ENCODE measurements around the gene ARHGEF38.
"Not testable (repeated sequence)": the region's sequence is repeated elsewhere in the genome, so short reads cannot be mapped to it uniquely, and the experiment has no call there.

The ARHGEF38 gene

DNA sequence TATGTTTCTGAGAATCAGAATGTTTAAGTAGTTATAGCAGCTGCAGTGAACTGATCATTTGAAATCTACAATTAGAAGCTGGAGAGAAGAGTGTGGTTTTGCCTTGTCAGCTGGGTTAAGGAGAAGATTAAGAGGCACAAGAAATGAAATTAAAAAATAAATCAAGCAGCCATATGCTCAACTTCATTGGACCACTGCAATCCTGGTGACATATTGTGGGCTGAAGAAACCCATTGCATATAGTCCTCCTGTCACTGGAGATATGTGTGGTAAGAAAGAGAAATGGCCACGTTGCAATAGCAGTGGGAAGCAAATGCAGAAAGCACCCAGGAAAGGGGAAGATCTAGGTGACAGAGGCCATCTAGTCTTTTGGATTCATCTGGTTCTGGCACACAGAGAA lies 93.0 kb downstream of the ARHGEF38 start:
- DNase-seq (ENCODE audit: insufficient read length, low spot score): no peak
- no peak for FAIRE-seq

DNA sequence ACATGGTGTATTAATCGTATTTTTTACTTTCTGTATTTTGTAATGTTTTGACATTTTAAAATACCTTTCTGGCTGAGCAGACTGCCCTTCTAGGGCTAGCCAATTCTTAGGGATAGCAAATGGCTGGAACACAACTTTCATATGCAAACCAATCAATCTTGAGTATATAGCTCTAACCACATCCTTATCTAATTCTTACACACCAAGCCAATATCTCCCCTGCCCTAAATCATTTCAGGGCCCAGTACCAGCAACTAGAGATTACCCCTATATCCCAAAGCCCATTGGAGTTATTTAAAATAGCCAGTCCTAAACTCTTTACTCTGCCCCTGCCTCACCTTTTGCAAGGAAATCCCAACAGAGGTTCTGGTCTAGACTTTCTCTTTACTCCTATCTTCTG lies 97.8 kb downstream of the ARHGEF38 start:
- DNase-seq (ENCODE audit: insufficient read length, low spot score): no peak
- no peak for FAIRE-seq

DNA sequence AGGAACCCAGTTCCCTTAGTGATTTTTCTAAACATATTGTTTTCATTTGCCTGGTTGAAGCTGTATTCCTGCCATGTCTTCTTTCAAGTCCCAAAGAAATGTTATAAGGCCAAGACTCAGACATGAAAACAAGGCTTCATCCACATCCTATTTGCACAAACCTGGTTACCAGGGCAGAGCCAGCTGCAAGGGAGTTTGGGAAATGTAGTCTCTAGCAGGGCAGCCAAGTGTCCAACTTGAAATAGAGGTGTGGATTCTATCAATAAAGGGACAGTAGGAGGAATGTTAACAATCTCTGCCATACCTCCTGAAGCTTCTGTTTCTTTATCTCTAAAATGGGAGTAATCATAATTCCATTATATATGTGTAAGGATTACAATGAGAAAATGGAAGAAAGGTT lies 99.5 kb downstream of the ARHGEF38 start:
- DNase-seq (ENCODE audit: insufficient read length, low spot score) (no peak), FAIRE-seq (no peak)

DNA sequence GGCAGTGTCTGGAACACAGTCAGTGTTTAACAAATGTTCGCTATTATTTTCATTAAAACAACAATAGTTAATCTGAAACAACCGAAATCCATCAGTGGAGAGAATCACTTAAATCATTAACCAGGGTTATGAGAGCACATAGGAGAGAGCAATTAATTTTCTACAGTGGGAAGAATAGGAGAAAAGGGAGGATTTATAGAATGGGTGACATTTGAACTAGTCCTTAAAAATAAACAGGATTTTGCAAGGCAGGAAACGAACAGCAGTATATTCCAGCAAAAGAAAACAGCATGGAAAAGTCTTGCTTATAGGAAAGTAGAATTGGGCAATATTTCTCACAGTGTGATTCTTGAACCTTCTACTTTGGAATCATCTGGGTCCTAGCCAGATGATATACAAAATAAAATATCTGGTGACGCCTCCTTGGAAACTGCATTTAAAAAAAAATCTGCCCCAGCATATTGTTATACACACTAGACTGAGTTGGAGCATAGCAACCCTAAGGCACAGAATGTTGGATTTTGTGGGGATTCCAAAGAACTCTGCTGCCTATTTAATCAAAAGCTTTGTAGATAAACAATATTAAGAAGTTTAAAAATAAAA lies 100.0 kb downstream of the ARHGEF38 start:
- FAIRE-seq (no peak), DNase-seq (ENCODE audit: insufficient read length, low spot score) (no peak)

DNA sequence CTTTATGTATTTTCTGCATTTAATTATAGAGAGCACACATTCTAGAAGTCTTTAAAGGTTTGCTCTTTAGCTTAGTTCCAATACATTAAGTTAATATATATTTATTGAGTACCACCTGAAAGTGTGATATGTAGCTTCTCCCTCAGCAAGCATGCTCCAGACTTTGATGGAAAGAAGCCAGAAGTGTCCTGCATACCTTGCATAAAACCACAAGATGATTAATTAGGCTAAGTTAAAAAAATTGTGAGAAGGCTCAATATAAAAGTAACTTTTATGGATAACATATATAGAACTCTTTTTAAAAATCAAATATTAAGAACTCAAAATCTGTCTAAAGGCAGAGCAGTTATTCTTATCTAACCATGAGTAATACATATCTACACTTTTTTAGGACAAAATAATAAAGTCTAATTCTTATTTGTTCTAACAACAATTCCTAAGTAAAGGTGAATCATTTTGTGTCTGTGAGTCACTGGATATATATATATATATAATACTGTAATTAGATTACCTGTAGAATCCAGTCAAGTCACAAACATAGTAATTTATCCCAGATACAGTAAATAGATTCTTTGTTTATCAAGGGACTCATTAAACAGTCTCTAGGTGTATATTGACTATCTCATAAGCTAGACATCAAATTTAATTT lies 104.8 kb downstream of the ARHGEF38 start:
- DNase-seq (ENCODE audit: insufficient read length, low spot score) (no peak), FAIRE-seq (no peak)

DNA sequence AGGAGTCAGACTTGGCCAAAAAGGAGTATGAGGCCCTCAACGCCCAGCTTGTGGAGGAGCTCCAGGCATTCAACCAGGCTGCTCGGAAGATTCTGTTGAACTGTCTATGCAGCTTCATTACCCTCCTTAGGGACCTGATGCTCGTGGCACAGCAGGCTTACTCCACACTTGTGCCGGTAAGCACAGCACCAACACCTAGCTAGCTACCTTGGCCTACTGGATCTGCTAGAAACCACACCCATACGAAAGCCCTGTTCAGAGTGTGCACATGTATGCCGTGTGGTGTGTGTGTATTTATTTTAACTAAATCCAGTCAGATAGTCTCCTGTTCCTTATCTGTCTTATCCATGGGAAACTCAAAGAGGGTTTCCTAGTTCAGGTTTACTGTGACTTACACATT lies 106.8 kb downstream of the ARHGEF38 start:
- FAIRE-seq (no peak), DNase-seq (ENCODE audit: insufficient read length, low spot score) (no peak)

DNA sequence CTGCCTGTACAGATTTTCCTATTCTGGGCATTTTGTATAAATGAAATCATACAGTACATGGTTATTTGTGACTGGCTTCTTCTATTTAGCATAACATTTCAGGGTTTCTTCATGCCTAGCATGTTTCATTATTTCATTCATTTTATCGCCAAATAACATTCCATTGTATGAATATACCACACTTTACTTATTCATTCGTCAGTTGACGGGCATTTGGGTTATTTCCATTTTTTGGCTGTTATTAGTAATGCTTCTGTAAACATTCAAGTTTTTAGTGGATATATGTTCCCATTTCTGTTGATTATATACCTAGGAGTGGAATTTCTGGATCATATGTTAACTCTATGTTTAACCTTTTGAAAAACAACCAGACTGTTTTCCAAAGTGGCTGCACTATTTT lies 108.6 kb downstream of the ARHGEF38 start:
- DNase-seq (ENCODE audit: insufficient read length, low spot score) (no peak), FAIRE-seq (no peak)

DNA sequence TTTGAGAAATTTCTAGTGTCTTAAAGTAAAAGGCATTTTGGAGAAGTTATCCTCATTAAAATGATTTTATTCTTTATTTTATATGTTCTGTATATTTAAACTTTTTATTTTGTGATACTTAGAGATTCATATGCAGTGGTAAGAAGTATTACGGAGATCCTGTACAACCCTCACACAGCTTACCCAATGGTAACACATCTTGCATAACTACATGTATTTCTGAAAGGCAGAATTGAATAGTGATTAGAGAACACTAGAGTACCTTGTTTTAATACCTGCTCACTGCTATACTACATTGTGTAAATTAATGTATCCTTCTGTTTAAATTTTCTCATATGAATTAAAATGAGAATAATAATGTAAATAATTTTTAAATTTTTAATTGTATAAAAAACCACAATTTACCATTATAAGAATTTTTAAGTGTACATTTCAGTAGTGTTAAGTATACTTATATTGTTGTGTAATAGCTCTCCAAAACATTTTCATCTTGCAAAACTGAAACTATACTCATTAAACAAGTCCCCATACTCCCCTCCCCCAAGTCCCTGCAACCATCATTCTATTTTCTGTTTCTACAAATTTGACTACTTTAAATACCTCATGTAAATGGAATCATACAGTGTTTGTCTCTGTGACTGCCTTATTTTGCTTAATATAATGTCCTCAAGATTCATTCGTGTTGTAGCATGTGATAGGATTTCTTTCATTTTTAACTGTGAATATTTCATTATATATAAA lies 110.7 kb downstream of the ARHGEF38 start:
- no peak for FAIRE-seq

DNA sequence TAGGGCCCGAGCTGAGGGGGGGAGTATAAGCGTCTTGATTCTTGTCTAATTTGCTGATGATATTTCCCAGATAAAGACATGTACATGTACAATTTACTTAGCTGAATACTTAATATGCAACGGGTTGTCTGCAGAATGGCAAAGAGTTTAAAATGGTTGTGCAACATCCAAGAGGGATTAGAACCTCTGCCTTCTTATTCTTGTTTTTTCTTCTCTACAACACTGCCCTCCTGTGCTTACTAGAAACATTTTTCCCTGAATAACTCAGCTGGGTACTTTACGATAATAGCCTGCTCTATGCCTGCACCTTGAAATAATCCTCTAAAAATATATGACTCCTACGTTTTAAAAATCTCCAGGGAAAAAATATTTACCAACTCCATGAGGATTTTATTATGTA lies 114.3 kb downstream of the ARHGEF38 start:
- no peak for DNase-seq (ENCODE audit: insufficient read length, low spot score)

More for the DNA sequence above, 110.7 kb downstream of the ARHGEF38 start:
- no peak for DNase-seq (ENCODE audit: insufficient read length, low spot score)

DNA sequence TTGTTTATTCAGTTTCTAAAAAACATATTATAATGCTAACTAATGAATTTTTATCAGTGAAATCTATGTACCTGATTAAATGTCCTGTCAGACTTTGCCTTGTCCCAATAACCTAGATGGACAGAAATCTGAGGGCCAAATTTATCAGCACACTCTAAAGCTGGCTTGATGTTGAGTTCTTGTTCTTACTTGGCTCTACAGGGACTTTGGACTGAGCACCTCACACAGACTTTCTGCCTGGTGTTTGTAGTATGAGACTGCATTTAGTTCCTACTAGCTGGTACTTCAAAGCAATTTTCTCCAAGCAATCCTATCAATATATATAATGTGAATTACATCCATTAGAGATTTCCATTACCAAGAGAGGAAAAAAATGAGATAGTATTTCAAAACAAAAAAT lies 118.3 kb downstream of the ARHGEF38 start:
- DNase-seq (ENCODE audit: insufficient read length, low spot score) (no peak), FAIRE-seq (no peak)

More for the DNA sequence above, 114.3 kb downstream of the ARHGEF38 start:
- FAIRE-seq: peak; percentile 42

DNA sequence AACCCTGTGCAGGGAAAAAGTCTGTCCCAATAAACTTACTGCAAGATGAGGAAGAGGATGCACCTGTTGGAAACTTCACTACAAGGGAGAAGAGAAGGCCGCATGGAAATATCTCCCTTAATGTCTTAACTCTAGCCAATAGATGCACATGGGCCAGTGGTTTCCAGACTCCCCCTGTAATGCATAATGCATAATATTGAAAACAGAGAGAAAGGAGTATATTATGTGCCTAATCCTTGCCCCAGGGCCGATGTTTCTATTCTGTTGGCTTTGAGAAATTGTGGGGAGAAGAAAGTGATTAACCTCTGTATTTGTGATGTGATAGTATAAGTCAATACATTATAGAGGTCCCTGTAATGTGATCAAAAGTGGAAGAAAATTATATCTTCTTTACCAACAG lies 118.9 kb downstream of the ARHGEF38 start:
- DNase-seq (ENCODE audit: insufficient read length, low spot score): no peak
- FAIRE-seq: no peak

DNA sequence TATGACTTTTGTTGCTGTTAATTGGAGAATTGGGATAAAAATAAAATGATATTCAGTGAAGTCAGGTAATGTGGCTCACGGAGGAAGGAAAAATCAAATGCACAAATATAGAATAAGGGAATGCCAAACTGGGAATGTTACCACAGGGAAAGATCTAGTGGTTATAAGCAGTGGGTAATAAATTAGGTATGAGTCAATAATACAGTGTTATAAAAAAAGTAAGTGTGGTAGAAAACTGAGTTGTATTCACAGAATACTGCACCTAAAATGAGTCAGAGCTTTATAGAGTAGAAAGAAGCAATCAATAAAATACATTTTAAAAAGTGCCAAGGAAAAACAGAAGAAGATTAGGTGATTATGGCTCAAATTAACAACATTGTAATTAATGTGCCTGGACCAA lies 121.6 kb downstream of the ARHGEF38 start:
- FAIRE-seq: no peak

DNA sequence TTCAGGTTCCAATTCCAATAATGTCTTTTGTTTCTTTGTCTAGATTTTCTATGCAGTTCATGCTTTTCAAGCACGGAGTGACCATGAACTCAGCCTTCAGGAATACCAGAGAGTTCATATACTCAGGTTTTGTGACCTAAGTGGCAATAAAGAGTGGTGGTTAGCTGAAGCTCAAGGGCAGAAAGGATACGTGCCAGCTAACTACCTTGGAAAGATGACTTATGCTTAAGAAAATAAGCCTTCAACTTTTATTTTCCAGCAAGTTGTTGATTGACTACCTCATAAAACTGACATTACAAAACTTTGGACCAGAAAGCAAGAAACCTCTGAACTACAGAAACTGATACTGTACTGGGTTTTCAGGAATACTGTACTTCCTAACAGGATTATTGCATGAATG lies 125.3 kb downstream of the ARHGEF38 start:
- FAIRE-seq (no peak), DNase-seq (ENCODE audit: insufficient read length, low spot score) (no peak)

More for the DNA sequence above, 121.6 kb downstream of the ARHGEF38 start:
- no peak for DNase-seq (ENCODE audit: insufficient read length, low spot score)

DNA sequence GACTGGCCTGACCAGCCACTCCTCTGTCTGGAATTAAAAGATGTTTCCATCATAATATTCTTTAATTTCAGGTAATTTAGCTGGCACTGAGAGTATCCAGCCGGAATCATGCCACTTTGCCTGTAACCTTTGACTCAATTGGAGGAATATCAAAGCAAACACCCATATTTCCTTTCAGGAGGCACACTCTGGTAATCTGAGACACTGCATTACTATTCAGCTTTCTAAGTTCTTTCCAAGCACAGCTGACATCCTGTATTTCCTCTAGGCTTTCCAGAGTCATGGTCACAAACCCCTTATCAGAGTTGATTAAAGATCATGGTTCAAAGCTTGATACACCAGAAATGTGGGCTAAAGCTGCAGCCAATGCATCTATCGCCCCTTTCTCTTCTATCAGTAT lies 126.8 kb downstream of the ARHGEF38 start:
- FAIRE-seq (no peak), DNase-seq (ENCODE audit: insufficient read length, low spot score) (no peak)

DNA sequence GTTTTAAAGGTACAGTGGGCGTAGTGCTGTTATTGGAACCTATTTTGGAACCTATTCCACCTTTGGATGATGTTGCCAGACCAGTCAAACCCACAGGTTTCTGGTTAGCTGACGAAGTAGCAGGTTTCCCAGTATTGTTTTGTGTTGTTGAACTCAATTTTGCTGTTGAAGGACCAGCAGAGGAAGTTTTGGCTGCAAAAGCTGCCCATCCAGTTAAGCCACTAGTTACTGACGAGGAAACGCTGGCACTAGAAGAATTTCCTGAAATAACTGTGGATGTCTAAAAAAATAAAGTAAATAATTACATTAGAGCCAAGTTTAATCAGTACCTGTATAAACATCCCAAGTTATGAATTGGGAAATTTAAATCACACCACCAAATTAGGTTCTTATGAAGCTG lies 130.6 kb downstream of the ARHGEF38 start:
- DNase-seq (ENCODE audit: insufficient read length, low spot score) (no peak), FAIRE-seq (no peak)

DNA sequence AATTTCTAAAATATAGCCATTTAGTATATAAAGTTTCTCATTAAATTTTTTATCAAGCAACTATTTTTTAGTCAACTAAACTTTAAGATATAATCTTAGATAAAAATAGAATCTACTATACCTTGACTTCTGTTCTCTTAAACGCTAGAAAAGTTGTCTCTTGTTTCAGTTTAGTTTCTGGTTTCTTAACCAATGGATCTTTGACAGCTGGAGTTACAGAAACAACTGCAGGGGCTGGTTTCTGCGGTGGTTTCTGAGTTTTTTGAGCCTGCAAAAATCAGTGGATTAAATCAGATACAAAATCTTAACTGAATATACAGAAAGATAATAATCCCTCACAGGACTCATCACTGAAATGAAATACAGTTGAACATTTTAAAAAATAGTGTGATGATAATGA lies 134.2 kb downstream of the ARHGEF38 start:
- FAIRE-seq (no peak), DNase-seq (ENCODE audit: insufficient read length, low spot score) (no peak)

DNA sequence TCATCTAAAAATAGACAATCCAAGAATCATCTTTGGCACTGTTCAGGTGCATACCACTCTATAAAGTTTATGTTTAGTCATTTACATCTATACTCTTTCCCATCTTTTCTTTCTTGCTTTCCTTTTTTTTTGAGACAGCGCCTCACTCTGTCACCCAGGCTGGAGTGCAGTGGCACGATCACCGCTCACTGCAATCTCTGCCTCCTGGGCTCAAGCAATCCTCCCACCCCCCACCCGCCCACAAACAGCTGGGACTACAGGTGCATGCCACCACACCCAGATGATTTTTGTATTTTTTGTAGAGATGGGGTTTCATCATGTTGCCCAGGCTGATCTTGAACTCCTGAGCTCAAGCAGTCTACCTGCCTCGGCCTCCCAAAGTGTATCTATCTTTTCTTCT lies 142.4 kb downstream of the ARHGEF38 start:
- not testable (repeated sequence) for DNase-seq (ENCODE audit: insufficient read length, low spot score); FAIRE-seq

DNA sequence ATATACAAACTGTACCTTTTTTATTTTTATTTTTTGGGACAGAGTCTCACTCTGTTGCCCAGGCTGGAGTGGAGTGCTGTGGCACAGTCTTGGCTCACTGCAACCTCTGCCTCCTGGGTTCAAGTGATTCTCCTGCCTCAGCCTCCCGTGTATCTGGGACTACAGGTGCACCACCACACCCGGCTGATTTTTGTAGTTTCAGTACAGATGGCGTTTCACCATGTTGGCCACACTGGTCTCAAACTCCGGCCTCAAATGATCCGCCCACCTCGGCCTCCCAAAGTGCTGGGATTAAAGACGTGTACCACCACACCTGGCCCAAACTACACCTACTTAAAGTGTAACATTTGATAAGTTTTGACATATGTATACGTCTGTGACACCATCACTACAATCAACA lies 143.4 kb downstream of the ARHGEF38 start:
- FAIRE-seq; DNase-seq (ENCODE audit: insufficient read length, low spot score): not testable (repeated sequence)

DNA sequence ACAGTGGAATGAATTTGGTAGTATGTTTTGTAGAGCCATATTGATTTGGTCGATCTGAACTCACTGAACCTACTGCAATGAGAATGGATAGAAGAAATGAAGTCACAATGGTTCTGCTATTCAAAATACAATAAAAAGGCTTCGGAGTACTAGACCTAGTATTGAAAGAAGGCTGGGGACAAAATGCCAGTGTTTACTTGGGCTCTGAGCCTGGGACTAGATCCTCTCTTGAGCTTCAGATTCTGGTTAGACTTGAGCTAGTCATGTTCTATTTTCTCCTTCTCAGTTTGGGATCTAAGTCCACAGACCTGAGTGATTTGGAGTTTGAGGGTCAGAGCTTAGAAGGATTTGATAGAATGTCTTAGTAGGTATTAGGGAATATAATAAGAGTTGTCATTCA lies 146.2 kb downstream of the ARHGEF38 start:
- FAIRE-seq (no peak), DNase-seq (ENCODE audit: insufficient read length, low spot score) (no peak)

DNA sequence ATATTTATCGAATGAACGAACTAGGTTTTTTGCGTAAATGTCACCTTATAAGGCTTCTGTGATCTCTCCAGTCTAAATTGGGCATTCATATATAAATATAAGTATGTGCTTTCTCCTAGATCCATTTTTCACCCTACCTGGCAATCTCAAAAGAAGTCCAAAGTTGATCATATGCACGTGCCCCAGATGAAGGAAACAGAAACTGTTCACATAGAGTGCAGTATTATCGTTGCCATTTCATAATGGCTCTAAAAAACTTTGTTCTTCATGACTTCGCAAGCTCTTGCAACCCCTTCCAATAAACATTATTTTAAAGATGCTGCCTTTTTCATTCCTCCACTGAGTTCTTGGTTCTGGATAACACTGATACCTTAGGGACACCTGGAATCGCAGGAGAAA lies 155.4 kb downstream of the ARHGEF38 start:
- FAIRE-seq (no peak), DNase-seq (ENCODE audit: insufficient read length, low spot score) (no peak)

DNA sequence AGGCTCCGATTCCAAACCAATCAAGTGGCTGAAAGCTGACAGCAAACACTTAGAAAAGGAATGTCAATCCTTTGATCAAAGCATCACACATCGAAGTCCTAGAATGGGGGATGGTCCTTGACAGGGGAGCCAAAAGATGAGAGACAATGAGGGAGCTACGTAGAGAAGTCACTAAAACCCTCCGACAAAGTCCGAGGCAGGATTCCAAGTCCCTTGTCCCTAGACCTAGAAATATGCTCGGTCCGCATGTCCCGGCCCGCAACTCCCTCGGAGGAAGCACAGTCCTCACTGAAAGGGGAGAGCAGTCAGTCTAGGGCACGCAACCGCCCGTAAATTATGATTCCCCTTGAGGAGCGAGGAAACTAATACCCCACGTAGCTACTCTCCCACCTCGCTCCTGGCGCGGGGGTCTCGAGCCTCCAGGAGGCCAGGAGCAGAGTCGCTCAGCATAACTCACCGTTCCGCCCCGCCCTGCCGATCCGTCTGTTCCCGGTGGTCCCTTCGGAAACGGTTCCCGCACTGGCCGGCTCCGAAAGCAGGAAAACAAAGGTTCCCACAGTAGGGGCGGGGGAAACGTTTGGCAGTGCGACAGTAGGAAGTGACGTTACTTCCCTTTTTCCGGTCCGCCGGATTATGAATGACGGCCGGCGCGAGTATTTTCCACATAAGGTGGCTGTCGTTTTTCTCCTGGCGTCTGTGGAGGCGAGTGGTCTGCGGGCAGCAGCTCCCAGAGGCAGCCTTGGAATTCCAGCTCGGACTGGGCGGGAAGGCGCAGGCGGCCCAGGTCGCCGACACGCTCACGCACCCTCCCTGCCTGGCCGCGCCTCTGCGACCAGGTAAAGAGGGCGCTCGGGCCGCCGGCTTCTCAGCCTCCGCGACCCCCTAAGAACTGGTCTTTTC lies 156.0 kb downstream of the ARHGEF38 start, which contains the start of the genes GSTCD and INTS12:
Gene GSTCD (plus strand): TSS at position 604 of the 900 bp plus-strand sequence. CDS start 8,830 bp downstream, outside the sequence.
Gene INTS12 (minus strand): TSS at position 509 of the 900 bp plus-strand sequence. CDS start 8,684 bp downstream, outside the sequence.
- FAIRE-seq (peak; percentile 100), DNase-seq (ENCODE audit: insufficient read length, low spot score) (peak; percentile 36)

Measured in GM19239 (cell line).